Epithelial cell of proximal tubule (primary cell): ENCODE results near the gene BUB3. TPM values are rescaled to one million over a fixed set of nuclear protein-coding genes. Genes with fewer than 3 reads are reported as not detected.
A peak's percentile ranks its signal among the peaks of the same experiment; 100 is the strongest.

Experiments
- DNase-seq: peaks from one replicate; pipeline ENCODE4 v3.0.0-alpha.2; 2011; ENCODE audit warnings: low read depth
- H3K4me3 ChIP-seq: 2 replicates; pipeline ENCODE4 v1.5.1; 2011; ENCODE audit warnings: low read depth, mild to moderate bottlenecking, low read length
- CTCF ChIP-seq: conservative IDR thresholded peaks from 2 replicates; pipeline ENCODE4 v1.5.1; 2012; ENCODE audit warnings: low read depth, mild to moderate bottlenecking, low read length
- total RNA-seq: library from RNA; depleted of rRNA; stranded (reverse); fragments of >200 nt; gene quantifications from 2 replicates; pipeline ENCODE4 v1.2.3, GENCODE V29; 2015

The BUB3 gene
- total RNA-seq, 1 donor from 2014 or later, result 128 TPM

- no peak for TF ChIP-seq CTCF
- no peak overlapping the region for H3K4me3 ChIP-seq
- DNase-seq, result no peak
Measured at GRCh38 chr10:123200531-123200930, 46.3 kb downstream of the BUB3 start.

- no peak for TF ChIP-seq CTCF
- no peak for DNase-seq
- H3K4me3 ChIP-seq, result no peak overlapping the region
Measured at GRCh38 chr10:123202506-123202905, 48.3 kb downstream of the BUB3 start.

- peak; percentile 51 for DNase-seq
- no peak for TF ChIP-seq CTCF
- no peak overlapping the region for H3K4me3 ChIP-seq
Measured at GRCh38 chr10:123203393-123204126, 49.4 kb downstream of the BUB3 start.

- DNase-seq, result no peak
Measured at GRCh38 chr10:123204127-123204461, 49.9 kb downstream of the BUB3 start.

GRCh38 chr10:123205041-123205440 lies 50.8 kb downstream of the BUB3 start:
- no peak for DNase-seq

More at GRCh38 chr10:123204127-123204461, 49.9 kb downstream of the BUB3 start:
- no peak overlapping the region for H3K4me3 ChIP-seq
- no peak for TF ChIP-seq CTCF

GRCh38 chr10:123212063-123212462 lies 57.9 kb downstream of the BUB3 start:
- no peak for TF ChIP-seq CTCF
- H3K4me3 ChIP-seq, result no peak overlapping the region
- DNase-seq, result no peak

More at GRCh38 chr10:123205041-123205440, 50.8 kb downstream of the BUB3 start:
- H3K4me3 ChIP-seq, result no peak overlapping the region
- no peak for TF ChIP-seq CTCF

- TF ChIP-seq CTCF, result no peak
- no peak for DNase-seq
- H3K4me3 ChIP-seq, result no peak overlapping the region
Measured at GRCh38 chr10:123212640-123213039, 58.4 kb downstream of the BUB3 start.
